ENCODE measurements around the gene KIRREL3.

The KIRREL3 gene

DNA sequence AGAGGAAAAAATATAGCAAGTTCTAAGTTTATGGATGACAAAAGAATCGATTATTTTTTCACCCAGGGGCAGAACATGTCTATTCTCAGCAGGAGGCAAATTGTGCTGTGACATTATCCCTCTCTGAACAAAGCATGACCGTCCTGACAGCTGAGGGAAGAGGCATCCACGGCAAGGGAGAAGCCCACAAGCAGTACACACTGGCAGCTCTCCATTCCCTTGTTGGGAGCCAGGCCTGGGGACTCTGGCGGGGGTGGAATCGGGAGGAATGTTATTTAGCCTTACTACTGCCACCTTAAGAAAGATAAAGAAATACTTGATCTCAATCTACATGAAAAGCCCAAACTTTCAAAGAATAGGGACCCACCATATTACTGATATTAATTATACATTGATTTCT lies 3.4 kb downstream of the KIRREL3 start:
- peak; percentile 60 for DNase-seq

DNA sequence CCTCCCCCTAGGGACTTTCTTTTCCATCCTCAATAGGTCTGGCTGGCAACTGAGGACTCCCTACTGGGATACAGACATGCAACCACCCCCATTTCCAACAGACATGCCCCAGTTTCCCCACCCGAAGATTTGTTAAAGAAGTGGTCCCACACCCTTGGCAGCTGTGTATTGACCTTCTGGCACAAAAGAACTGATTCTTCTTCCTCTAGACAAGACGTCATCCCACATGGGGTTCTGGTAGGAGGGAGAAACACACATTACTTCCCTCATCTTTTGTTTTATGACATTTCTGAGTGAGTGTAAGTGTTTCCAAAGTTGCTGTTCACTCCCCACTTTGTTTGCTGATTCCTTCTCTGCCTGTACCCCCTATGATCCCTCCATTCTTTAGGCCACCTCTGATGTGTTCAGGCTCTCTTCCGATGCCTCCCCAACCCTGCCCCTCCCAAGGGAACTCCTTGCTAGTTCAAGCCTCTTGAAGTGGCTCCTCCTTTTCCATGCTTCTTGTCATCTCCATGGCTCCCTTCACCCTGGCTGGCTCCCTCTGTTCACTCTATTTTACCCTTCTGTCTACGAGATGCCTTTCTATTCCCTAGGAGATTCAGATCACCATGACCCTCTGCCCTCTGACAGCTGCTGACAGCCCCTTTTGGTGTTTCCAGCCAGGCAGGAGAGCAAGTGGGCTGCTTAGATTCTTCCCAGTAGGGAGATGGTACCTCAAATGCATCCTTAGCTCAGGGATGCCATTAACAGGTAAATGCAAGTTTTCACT lies 4.3 kb downstream of the KIRREL3 start:
- DNase-seq = no peak

DNA sequence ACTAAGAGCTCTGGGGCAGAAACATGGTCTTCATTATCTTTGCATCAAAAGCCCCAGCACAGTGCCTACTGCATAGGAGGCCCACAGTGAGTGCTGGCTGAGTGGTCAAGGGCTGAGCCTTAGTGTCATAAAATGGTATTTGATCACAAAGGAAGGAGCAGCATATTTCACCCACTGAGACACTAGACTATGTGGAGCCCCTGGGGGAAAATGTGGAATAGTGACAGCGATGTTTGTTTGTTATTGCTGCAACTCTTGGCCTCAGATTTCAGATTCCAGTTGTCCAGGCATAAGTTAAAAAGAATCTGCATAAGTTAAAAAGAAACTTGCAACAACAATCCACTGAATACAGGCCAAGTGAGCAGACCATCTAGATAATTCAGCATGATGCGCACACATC lies 7.0 kb downstream of the KIRREL3 start:
- peak; percentile 88 for DNase-seq

- DNase-seq = peak; percentile 97
Measured at GRCh38 chr11:126992804-126993111, 7.8 kb downstream of the KIRREL3 start.

GRCh38 chr11:126992065-126992803 lies 8.3 kb downstream of the KIRREL3 start:
- peak; percentile 100 for DNase-seq

GRCh38 chr11:126991596-126991995 lies 9.0 kb downstream of the KIRREL3 start:
- peak; percentile 84 for DNase-seq

GRCh38 chr11:126990716-126991480 lies 9.7 kb downstream of the KIRREL3 start:
- peak; percentile 65 for DNase-seq

GRCh38 chr11:126989942-126990715 lies 10.4 kb downstream of the KIRREL3 start:
- DNase-seq = peak; percentile 80

DNA sequence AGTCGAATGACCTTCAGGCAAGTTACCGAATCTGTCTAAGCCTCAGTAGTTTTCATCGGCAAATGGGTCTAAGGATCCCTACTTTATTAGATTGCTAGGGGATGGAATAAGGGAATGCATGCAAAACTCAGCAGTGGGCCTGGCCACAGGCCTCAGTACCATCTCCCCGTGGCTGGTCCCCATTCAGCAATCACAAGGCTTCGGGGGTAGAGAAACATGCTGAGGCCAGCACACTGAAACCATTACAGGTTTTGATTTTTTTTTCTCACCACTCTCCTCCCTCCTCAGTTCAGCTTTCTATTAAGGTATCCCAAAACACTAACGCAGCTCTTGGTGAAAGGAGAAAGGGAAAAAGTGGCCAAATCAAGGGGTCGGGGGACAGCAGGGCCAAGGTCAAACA lies 11.9 kb downstream of the KIRREL3 start:
- no peak for DNase-seq

GRCh38 chr11:126981635-126982034 lies 18.9 kb downstream of the KIRREL3 start:
- DNase-seq = no peak

DNA sequence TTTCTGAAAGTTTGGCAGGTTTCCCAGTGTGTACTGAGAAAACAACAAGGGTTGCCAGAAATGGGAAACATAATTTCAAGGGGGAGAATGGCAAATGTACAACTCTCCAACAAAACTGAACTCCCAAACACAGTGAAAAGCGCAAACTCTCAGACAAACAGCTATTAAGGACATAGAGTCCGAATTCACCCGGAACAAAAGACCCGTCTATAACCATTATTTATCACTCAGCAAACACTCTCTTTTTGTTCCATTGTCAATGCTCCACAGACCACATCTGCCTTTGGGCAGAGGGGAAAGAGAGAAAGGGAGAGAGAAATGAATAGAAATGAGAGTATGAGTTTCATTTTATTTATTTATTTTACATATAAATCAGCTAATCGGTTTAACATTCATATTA lies 21.7 kb downstream of the KIRREL3 start:
- DNase-seq = no peak

DNA sequence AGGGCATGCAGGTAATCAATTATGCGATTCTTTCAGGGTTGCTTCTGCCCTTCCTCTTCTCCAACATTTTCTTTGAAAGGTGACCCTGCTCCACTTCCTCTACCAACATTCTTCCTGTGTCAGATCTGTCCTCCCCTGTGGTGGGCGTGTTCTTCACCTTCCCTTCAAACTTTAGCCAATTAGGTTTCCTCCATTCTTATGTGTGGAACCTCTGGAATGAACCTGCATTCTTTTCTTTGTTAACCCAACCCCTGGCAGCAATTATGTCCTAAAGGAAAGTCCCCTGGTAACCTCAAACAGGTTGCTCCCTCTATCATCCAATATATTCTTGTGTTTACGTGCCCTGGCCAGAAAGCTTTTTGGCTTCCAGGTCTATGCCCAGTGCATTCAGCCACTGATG lies 22.4 kb downstream of the KIRREL3 start:
- no peak for DNase-seq

DNA sequence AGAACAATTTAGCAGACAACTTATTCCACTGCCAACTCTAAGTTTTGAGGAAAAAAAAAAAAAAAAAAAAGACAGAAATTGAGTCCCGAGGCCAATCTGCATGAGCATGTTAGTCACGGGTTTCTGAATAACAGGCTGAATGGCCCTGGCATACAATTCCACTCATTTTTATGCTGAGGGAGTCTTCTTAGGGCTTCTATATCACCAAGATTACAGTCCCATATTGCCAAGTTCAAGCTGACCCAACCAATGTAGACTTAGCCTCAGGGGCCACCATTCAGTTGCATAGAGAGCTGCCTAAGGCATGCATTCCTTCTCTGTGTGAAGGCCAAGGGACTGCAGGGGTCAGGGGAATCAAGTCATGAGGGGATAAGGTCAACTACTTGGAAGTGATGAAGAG lies 27.5 kb downstream of the KIRREL3 start:
- no peak for DNase-seq

GRCh38 chr11:126971305-126971704 lies 29.3 kb downstream of the KIRREL3 start:
- no peak for DNase-seq

DNA sequence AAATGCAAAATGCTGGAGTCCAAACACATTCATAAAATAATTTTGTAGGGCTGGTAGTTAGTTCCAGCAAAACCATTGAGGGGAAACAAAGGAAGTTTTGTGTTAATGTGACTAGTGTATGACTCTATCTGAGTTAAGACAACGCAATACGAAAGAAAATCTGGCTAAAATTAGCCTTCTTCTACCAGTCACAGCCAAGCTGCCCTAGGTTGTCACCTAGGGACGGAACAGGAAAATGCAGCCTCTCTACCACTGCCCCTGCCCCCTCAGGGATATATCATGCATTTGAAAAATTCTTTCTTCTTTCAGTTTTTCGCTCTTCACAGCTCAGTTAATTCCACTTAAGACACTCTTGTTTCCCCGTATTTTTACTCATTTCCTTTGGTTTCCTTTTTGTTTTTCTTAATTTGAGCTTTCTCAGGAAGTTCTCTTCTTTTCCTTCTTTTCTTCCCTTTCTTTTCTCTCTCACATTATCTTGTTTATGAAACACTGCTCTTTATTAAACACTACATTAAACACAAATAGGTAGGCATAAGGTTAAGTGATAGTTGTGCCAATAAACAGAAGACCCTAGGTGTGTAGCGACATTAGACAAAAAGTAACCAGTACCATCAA lies 30.6 kb downstream of the KIRREL3 start:
- DNase-seq = peak; percentile 67

GRCh38 chr11:126968915-126969314 lies 31.7 kb downstream of the KIRREL3 start:
- DNase-seq = peak; percentile 6

DNA sequence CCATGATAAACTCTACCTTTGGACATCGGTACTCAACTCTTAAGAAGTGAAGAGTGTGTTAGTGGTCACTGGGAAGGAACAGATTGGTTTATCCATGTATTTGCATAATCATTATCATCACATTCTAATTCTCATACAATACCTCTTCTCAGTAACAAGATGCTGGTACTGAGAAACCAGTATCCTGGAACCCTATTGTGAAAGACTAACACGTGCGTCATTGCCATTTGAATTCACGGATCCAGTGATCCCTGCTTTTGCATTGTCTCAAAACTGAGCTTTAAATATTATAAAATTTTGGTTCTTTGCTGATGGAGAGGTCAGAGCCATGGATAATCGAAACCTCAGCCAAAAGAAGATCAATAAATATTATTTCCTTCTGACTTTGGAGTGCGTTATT lies 35.2 kb downstream of the KIRREL3 start:
- no peak for DNase-seq

- DNase-seq = peak; percentile 43
Measured at GRCh38 chr11:126963603-126964363, 36.8 kb downstream of the KIRREL3 start.

- DNase-seq = no peak
Measured at GRCh38 chr11:126963115-126963514, 37.5 kb downstream of the KIRREL3 start.

DNA sequence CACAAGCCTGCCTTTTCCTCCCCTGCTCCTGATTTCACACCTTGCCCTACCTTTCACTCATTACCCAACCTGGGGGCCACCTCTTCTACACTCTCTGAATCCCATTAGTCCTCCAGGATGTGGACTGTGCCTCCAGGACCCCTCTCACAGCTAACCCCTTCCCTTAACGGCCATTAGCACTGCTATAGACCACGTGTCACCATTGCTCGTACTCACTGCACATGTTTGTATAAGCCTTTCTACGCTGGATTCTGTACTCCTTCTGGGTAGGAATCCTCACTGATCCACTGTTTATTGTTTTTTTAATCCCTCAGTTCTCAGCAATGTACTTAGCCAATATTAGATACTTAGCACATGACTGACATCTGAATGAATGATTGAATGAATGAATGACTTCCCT lies 40.9 kb downstream of the KIRREL3 start:
- no peak for DNase-seq

DNA sequence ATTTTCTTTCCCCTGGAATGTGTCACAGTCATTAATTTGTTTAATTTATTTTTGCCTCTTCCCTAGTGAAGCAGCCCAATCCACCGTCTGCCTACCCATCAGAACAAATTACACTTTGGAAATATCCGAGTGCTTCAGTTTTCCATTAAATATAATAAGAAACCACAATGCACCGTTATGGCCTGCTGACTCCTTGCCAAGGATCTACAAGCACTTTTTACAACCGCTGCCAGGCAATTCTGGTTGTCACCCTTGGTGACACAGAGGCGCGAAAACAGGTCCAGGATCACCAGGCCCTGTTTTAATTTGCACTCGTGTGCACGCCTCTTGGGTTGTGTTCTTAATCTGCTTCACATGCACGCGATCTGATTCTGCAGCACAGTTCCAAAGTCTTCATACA lies 43.9 kb downstream of the KIRREL3 start:
- DNase-seq = no peak
